ENCODE measurements around the gene KCTD8. TPM values are rescaled to one million over a fixed set of nuclear protein-coding genes. Genes with fewer than 3 reads are reported as not detected.

Gene KCTD8
- total RNA-seq, 1 experiment from 2014 or later: 1.1 TPM

DNA sequence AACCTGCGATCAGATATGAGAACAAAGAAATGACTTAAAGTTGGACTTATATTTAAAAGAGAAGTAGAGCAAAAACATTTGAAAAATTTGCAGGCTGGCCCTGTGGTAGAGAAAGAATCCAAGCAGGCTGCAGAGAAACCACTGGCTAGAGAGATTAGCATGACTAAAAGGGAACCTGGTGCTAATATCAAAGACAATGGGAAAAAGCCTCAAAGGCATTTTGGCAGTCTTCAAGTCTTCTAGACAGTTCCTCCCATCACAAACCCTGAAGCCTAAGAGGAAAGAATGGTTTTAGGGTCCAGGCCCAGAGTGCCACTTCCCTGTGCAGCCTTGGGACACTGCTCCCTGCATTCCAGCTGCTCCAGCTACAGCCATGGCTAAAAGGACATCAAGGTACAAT, 33.4 kb downstream of the KCTD8 start:
- Histone ChIP-seq H2BK20ac (ENCODE audit: low read depth, low read length, poor library complexity, severe bottlenecking) (no peak overlapping the region), H3K27ac (ENCODE audit: insufficient read length, low read depth, low read length) (peak overlapping the region; percentile 65), H3K79me2 (ENCODE audit: insufficient read depth, low read length) (no peaks in the 10 kb centered on the region), H3K14ac (ENCODE audit: insufficient read depth, low read length) (no peak overlapping the region), H2AK5ac (ENCODE audit: insufficient read length, low read length) (no peak overlapping the region), H2BK15ac (ENCODE audit: low read depth, low read length) (no peak overlapping the region), H2BK12ac (ENCODE audit: insufficient read length, low read depth, low read length) (no peak overlapping the region), H2BK120ac (ENCODE audit: low read depth, low read length, poor library complexity, severe bottlenecking) (no peak overlapping the region), H4K5ac (ENCODE audit: insufficient read length, low read depth, low read length) (no peak overlapping the region), H3K23me2 (ENCODE audit: insufficient read length, low read depth, low read length, poor library complexity, severe bottlenecking) (no peaks in the 10 kb centered on the region), H3K4me1 (ENCODE audit: insufficient read depth, low read length) (peaks cover 8% of the 10 kb centered on the region), H3K4ac (ENCODE audit: low read depth, low read length) (no peak overlapping the region), H4K8ac (replicated peaks; ENCODE audit: insufficient read length, low read depth, low read length) (no peak overlapping the region), H3T11ph (ENCODE audit: low read length) (no peak overlapping the region), H3K18ac (ENCODE audit: insufficient read length, low read depth, low read length) (no peak overlapping the region), H3K56ac (ENCODE audit: insufficient read length, low read depth, low read length) (no peak overlapping the region), H4K91ac (ENCODE audit: insufficient read length, low read depth, low read length) (no peak overlapping the region), H3K9me3 (ENCODE audit: control insufficient read depth, low read depth, low read length) (no peaks in the 10 kb centered on the region), H3K79me1 (ENCODE audit: insufficient read depth, low read depth, low read length, poor library complexity, severe bottlenecking) (no peaks in the 10 kb centered on the region), H2AFZ (ENCODE audit: low read length) (no peak overlapping the region), H3K23ac (ENCODE audit: insufficient read length, low read depth, low read length) (no peak overlapping the region), H4K20me1 (ENCODE audit: control insufficient read depth, insufficient read depth, insufficient read length) (no peaks in the 10 kb centered on the region), H3K4me2 (ENCODE audit: insufficient read depth, insufficient read length, low read length) (no peak overlapping the region), H2BK5ac (ENCODE audit: insufficient read length, low read length) (no peak overlapping the region), H3K27me3 (ENCODE audit: insufficient read depth, low read length) (no peaks in the 10 kb centered on the region), H3K9ac (ENCODE audit: extremely low read depth, insufficient read length, low read length) (no peak overlapping the region)
- Mint-ChIP-seq H3K27me3 (ENCODE audit: low read depth) (no peaks in the 10 kb centered on the region), H3K36me3 (ENCODE audit: insufficient read depth in 1 of 3, low read depth in 3 of 3) (peaks cover 0 to 32% (median 16%) of the 10 kb centered on the region in 3 experiments; a peak in 5 of 7 replicates), H3K4me3 (no peak overlapping the region), H3K27ac (peak overlapping the region in 2 of 3 experiments; percentile 11 to 88; a peak in 5 of 7 replicates), H3K9me3 (peaks cover 3 to 7% of the 10 kb centered on the region in 2 experiments; a peak in 4 of 5 replicates), H3K4me1 (peaks cover 30% of the 10 kb centered on the region in 2 experiments)
- DNase-seq: peak; percentile 44
- no CpG with 5 or more reads among the region's 1 CpG for WGBS (ENCODE audit: extremely low coverage, insufficient read length, low lambda C conversion rate)
- TF ChIP-seq, protein P1, sequence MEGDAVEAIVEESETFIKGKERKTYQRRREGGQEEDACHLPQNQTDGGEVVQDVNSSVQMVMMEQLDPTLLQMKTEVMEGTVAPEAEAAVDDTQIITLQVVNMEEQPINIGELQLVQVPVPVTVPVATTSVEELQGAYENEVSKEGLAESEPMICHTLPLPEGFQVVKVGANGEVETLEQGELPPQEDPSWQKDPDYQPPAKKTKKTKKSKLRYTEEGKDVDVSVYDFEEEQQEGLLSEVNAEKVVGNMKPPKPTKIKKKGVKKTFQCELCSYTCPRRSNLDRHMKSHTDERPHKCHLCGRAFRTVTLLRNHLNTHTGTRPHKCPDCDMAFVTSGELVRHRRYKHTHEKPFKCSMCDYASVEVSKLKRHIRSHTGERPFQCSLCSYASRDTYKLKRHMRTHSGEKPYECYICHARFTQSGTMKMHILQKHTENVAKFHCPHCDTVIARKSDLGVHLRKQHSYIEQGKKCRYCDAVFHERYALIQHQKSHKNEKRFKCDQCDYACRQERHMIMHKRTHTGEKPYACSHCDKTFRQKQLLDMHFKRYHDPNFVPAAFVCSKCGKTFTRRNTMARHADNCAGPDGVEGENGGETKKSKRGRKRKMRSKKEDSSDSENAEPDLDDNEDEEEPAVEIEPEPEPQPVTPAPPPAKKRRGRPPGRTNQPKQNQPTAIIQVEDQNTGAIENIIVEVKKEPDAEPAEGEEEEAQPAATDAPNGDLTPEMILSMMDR (conservative IDR thresholded peaks at IDR 0.05): no peak

All from H9 (cell line).